Stimulated activated naive CD8-positive, alpha-beta T cell treated with anti-CD3 and anti-CD28 coated beads, Interleukin-15, amount 100 ng/mL, for 72 hours (primary cell): ENCODE data around the gene CTNNAL1.
"Not testable (repeated sequence)": the region's sequence is repeated elsewhere in the genome, so short reads cannot be mapped to it uniquely, and the experiment has no call there.

Experiments
- ATAC-seq: fragments of 150-1000 bp; cut with Tn5 transposase; 2 replicates; pipeline ENCODE4 v1.10.0; 2021; ENCODE audit warnings: mild to moderate bottlenecking, moderate library complexity
- DNase-seq, 2 donors: peaks; one replicate each; pipeline ENCODE4 v3.0.0; 2021 to 2022
- H3K27ac Mint-ChIP-seq, 2 donors: one replicate each; pipeline ENCODE4 v1.8.0; 2022; ENCODE audit warnings: mild to moderate bottlenecking in 2 of 2, mixed read lengths in 2 of 2, moderate library complexity in 2 of 2
- H3K27me3 Mint-ChIP-seq: one replicate; pipeline ENCODE4 v1.8.0; 2022; ENCODE audit warnings: mixed read lengths
- H3K4me1 Mint-ChIP-seq: one replicate; pipeline ENCODE4 v1.8.0; 2022; ENCODE audit warnings: mild to moderate bottlenecking, mixed read lengths
- H3K4me3 Mint-ChIP-seq, 2 donors: one replicate each; pipeline ENCODE4 v1.8.0; 2022; ENCODE audit warnings: mild to moderate bottlenecking in 2 of 2, mixed read lengths in 2 of 2, moderate library complexity in 1 of 2
- H3K9me3 Mint-ChIP-seq, 2 donors: one replicate each; pipeline ENCODE4 v1.8.0; 2022; ENCODE audit warnings: mixed read lengths in 2 of 2

Gene CTNNAL1

GRCh38 chr9:108899023-108899695 lies 114.1 kb downstream of the CTNNAL1 start:
- not testable (repeated sequence) for ATAC-seq, H3K4me3 Mint-ChIP-seq, H3K27ac Mint-ChIP-seq, DNase-seq, H3K4me1 Mint-ChIP-seq, H3K9me3 Mint-ChIP-seq, H3K27me3 Mint-ChIP-seq

- Mint-ChIP-seq H3K27me3 (no peaks in the 10 kb centered on the region), H3K27ac (no peak overlapping the region), H3K4me1 (no peaks in the 10 kb centered on the region), H3K9me3 (no peaks in the 10 kb centered on the region), H3K4me3 (no peak overlapping the region)
- ATAC-seq (no peak), DNase-seq (no peak)
These were observed 115.8 kb downstream of the CTNNAL1 start for GRCh38 chr9:108897324-108898096.

- H3K9me3 Mint-ChIP-seq, result no peaks in the 10 kb centered on the region
- no peak overlapping the region for H3K4me3 Mint-ChIP-seq
- no peak for DNase-seq
- H3K27me3 Mint-ChIP-seq, result no peaks in the 10 kb centered on the region
- no peak overlapping the region for H3K27ac Mint-ChIP-seq
- H3K4me1 Mint-ChIP-seq, result no peaks in the 10 kb centered on the region
- no peak for ATAC-seq
These were observed 118.9 kb downstream of the CTNNAL1 start for GRCh38 chr9:108894225-108894997.
